GM18502 (cell line): ENCODE data around the gene PXMP2.

Source experiments
- ATAC-seq: cut with Tn5 transposase; IDR thresholded peaks from one replicate; pipeline ENCODE4 v1.9.1; 2021; ENCODE audit warnings: mild to moderate bottlenecking; ENCODE audit not compliant: unreplicated experiment, poor library complexity

PXMP2 gene

GRCh38 chr12:132719954-132720324, 32.6 kb downstream of the PXMP2 start:
- ATAC-seq, result no peak

GRCh38 chr12:132720606-132721345, 33.4 kb downstream of the PXMP2 start:
- ATAC-seq, result no peak

DNA sequence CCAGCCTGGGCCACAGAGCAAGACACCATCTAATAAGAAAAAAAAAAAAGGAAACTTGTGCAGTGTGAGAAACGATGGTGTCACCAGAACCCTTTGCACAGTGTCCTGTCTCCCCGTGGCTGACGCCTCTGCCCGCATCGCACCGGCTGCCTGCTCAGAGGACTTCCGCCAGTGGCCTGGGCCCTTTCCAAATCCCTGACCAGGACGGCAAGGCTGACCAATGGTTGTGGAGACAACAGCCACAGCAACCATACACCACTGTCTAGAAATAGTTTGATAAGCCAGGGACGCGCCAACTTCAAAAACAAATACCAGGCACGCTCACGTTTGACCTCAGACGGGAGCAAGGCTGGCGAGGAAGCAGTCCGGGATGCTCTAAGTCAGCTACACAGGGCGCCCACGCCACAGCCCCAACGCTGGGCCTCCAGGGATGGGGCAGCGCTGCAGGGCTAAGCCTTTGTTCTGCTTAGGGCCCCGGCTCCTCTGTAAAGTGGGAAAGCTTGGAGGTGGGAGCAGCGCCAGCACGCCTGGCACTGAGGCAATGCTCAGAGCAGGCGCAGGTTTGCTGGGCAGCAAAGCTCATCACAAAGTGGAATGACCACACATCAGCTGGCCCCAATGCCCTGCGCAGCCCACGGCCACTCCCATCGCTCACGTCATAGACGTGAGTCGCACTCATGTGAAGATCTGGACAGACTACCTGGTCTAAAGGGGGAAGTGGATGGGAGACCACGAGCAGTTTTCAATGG, 35.8 kb downstream of the PXMP2 start:
- ATAC-seq, result no peak

DNA sequence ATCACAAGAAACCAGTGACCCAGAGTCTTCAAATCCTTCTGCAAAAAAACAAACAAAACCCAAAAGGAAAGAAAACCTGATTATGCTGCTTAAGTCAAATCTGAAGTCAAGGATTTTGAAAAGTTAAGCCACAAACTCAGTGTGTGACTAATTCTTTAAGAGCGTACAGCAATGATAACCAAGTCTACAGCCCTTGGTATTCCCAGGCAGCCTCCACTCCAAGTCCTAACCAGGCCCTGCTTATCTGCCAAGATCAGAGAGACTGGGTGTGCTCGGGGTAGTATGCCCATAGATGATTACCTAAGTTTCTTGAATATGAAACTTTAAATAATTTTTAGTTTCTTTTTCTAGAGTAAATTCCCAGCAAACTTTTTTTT, 36.4 kb downstream of the PXMP2 start:
- no peak for ATAC-seq

DNA sequence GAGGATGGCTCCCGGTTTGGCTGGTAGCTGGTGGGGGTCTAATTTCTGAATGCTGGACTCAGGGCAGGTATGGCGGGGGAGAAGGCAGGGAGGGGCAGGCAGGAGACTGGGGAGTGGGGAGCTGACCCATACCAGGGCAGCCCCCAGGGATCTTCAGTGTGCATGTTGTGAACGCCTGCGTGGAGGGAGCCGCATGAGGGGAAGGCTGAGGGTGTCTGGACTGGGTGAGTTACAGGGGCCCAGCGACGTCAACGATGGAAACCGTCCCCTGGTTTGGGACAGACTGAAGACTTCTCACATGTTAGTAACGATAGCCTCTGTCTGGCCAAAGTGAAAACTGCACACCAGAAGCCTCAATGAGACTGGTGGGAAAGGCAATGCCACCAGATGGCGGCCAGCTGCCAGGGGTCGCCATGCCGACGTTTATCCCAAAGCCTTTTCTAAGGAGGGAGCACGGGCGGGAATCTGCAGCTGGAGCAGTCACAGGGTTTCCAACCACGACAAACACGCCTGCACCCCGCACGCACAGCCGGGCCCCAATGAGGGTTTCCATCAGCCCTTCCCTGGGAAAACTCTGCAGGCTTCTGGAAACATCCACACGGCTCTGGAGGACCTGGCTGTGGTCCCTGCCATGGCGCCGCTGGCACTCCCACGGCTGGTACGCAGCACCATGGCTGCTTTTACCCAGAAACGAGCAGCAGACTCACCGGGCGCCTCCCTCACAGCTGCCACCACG, 37.3 kb downstream of the PXMP2 start:
- no peak for ATAC-seq

- ATAC-seq, result no peak
Measured at GRCh38 chr12:132726386-132726785, 39.0 kb downstream of the PXMP2 start.

- no peak for ATAC-seq
Measured at GRCh38 chr12:132727091-132727794, 39.9 kb downstream of the PXMP2 start.

GRCh38 chr12:132728502-132728901, 41.1 kb downstream of the PXMP2 start:
- no peak for ATAC-seq

DNA sequence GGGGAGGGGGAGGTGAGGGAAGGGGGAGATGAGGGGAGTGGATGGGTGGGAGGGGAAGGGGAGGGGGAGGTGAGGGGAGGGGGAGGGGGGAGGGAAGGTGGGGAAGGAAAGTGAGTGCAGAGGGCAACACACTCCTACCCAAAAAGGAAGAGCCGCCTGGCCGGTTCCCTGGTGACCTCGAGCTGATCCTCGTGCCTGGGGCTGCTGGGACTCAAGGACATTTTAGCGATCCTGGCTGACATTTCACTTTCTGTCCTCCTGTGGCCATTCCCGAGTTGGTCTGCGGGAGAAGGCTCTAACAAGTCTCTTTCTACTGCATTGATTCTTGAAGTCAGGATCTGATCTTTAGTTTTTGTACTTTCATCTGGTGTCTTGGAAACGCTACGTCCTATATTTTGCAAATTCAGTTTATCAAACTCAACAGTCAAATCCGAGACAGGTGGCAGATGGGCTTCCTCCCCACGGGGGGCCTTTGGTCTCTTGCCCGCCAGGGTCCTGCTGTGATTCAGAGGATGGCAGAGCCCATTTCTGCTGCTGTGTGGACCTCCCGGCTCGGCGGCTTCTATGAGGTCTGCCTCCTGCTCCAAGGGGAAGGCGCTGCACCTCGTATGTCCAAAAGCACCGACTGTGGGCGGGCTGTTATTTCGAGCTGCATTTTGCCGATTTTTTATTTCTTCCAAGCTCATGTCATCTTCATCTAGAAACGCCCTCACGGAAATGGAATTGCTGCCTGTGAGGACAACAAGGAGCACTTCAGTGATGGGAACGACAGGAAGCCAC, 42.3 kb downstream of the PXMP2 start:
- no peak for ATAC-seq

- no peak for ATAC-seq
Measured at GRCh38 chr12:132730353-132730752, 43.0 kb downstream of the PXMP2 start.

DNA sequence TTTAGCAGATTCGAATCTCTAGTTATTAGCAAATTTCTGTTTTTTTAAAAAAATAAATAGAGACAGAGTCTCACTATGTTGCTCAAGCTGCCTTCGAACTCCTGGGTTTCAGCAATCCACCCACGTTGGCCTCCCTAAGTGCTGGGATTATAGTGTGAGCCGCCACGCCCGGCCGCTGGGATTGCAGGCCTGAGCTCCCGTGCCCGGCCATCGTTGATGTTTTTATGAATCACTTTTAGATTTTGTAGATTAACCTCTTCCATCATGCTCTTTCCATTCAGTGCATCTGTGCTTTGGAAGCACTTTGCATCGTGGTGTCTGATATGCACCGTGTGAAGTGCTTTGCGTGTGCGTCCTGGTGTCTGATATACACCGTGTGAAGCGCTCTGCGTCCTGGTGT, 44.2 kb downstream of the PXMP2 start:
- no peak for ATAC-seq

GRCh38 chr12:132734206-132734605, 46.8 kb downstream of the PXMP2 start:
- no peak for ATAC-seq

GRCh38 chr12:132735496-132735895, 48.1 kb downstream of the PXMP2 start:
- no peak for ATAC-seq

DNA sequence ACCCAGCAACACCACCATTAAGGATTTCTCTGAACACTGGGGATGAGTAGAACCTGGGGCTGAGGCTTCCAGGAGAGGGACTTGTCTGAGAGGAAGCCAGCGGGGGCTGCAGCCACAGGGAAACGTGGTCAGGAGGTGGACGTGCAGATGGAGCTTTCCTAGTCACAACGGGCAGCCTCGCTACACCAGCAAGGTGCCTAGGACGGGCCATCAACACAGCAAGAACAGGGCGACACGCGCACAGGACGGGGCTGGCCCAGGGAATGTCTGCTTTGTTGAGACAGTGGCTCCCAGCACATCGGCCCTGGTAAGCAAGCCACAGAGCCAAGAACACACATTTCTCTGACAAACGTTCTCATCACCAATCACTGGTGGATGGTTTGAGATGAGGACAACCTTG, 49.0 kb downstream of the PXMP2 start:
- ATAC-seq, result no peak

- no peak for ATAC-seq
Measured at GRCh38 chr12:132736913-132737312, 49.5 kb downstream of the PXMP2 start.

DNA sequence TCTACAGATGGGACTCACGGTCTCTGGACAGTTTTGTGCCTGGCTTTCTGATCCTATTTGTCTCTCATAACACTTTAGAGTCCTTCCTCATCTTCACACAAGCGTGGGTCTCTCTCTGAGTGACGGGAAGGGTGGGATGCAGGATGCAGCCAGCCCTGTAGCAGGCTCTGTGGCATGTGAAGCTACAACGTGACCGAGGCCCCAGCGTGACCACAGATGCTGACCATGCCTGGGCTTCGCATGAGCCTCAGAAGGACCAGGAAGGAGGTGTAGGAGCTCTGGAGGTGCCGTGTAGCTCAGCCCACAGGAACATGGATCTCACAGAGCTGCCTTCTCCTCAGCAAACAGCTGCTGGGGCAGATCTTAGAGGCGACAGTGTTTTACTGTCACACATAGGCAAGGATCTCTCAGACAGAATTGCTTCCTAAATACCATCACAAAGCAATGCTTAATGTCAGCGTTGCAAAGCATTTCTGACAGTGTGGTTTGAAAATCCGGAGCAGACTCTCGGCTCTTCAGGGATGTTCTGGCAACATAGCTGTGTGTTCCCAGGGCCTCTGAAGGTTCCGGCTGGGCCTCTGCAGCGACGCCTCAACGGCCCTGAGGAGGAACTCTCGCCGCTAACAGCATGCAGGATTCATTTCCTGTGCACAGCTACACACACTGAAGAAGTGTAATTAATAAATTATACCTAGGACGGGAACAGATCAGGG, 52.4 kb downstream of the PXMP2 start:
- no peak for ATAC-seq

GRCh38 chr12:132740313-132740646, 52.9 kb downstream of the PXMP2 start:
- no peak for ATAC-seq

DNA sequence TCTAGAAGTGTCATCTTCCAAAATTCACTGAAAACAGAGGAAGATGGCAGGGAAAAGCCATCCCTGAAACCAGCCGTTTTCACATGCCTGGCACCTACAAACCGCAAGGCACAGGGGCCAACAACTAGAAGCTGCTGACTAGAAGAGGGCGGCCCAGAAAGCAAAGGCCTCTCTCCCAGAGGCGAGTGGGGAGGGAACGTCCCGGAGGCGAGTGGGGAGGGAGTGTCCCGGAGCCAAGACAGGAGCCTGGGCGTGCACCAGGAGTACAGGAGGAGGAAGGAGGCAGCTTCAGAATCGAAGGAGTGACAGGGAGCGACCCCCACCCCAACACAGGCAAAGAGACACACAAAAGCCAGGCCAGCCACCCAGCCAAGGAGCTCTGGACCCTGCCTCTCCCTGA, 53.3 kb downstream of the PXMP2 start:
- ATAC-seq, result no peak

GRCh38 chr12:132741620-132742019, 54.2 kb downstream of the PXMP2 start:
- ATAC-seq, result no peak
